HG02870 (cell line): Measurements from ENCODE around the gene SETBP1.

Experiments
- ATAC-seq: cut with Tn5 transposase; IDR thresholded peaks from one replicate; pipeline ENCODE4 v1.9.1; 2021; ENCODE audit warnings: mild to moderate bottlenecking, moderate library complexity; ENCODE audit not compliant: unreplicated experiment

SETBP1 gene

DNA sequence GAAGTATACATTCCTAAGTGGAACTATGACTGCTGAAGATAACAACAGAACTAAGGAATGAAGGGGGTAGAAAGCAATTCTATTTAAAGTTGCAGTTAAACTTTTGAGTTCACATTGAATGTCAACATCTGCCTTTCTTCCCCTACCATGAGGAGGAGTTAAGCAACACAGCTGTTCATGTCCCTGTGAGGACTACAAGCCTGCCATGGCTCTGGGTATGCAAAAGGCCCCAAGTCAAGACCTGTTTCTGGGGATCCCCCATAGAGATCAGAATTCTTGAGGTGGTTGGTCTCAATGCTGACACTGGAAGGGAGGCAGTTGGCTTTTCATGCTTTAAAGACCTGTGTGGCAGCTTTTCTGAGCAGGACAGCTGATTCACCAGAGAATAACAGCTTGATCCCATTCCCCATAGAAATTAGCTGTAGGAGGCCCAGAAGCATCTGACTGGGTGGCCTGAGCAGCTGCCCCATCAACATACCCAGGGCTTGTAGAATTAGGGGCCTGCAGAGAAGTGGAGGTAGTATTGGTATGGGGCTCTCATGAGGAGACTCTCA lies 131.0 kb downstream of the SETBP1 start:
- ATAC-seq: peak; percentile 68

DNA sequence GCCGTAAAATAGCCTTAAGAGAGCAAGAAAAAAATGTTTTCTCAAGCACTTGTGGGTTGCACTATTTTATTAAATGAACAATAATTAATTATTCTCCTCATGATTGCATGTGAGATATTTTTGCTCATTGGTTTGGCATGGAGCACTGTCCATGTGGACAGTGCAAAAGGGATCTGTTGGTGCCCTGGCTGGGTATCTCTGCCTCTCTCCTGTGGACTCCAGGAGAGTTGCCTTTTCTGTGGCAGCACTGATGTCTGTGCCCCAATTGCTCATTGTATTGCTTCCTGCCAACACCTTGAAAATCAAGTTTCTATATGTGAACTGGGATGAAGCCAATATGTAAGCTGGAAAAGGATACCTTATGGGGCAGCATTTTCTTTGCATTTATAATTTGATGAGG lies 131.7 kb downstream of the SETBP1 start:
- no peak for ATAC-seq

DNA sequence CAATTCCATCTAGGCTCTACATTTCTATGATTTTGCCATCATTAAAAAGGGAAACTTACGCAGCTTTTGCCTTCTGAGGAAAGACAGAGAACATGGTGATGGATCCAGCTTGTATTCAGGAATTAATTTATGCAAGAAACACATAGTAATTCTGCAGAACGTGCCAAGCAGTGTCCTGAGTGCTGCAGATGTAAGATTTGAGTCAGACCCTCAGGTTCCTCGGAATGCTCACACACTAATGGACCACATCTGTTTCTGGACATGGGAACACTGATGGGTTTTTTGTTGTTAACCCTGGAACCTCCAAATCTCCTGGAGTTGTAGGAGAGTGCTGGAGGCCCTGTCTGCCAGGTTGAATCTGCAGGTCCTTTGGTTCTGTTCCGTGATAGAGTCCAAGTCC lies 132.9 kb downstream of the SETBP1 start:
- ATAC-seq: no peak

DNA sequence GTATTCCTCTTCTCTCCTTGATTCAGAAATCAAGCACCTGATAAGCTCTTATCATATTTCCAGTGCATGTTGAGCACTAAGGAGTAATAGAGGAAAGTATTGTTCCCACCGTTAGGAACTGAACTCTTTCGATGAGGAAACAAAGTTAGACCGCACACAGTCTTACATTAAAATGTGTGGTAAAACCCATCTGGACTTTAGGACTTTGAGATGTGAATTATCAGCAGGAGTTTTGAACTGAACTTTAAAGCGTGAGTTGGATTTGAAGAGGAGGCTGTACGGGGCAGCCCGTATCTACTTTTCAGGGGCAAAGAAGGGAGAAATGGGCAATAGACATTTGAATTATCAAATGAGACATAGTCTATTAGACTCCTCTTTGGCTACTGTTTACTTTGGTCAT lies 134.4 kb downstream of the SETBP1 start:
- ATAC-seq: no peak

DNA sequence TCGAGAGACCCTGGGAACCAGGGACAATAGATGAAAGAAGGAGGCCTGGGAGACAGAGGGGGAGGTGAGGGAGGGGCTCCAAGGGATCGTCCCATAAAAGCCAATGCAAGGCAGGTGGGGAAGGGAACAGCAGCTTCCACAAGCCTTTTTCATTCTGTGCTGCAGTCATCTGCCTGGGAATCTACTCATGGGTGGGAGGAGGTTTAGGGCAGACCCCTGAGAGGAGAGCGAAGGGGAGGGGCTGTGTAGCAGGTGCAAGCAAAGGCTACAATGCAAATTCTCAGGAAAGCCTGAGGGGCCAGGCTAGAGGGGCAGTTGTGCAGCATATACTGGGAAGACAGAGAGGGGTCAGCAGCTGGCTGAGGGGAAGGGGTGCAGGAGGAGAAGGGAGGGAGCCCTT lies 135.4 kb downstream of the SETBP1 start:
- no peak for ATAC-seq

DNA sequence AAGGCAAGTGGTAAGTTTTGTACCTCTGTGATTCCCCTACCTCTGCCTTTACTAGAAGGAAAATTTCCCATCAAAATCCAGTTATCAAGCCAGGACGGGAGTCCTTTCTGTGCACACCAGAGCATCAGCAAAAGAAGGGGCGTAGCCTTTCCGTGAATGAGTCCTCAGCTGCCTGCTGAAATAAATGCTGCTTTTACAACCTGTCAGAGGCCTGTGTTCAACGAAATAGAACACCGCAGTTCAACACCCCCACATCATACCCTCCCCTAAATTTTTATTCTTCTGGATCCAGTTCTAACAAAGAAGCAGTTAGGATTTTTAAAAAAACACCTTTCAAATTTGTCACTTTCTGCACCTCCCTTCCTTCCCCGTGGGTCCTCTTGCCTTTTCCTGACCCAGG lies 135.8 kb downstream of the SETBP1 start:
- ATAC-seq: no peak

DNA sequence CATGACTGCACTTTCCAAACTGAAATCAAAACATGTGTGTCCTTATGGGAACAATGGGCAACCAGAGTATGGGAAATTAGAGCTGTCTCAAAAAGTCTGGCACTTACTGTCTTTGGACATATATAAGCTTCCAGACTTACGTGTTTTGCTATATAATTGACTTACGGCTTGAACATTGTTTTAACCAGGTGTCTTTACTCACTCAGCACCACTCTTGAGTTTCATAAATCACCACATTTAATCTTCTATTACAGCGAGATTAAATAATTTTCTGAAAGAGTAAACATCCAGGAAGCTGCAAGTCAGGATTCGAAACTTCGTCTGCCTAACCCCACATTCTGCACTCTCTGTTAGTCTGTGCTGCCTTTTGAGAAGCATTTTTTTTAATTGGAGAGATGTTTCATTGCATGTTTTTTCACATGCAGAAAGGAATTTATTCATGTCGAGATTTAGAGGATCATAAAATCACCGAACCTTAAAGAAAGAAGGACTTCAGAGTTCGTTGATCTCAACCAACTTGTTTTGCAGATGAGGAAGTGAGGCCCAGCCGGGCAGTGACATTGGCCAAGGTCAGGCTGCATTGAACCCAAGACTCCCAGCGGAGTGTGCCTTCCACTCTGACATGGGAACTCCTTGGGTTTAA lies 137.3 kb downstream of the SETBP1 start:
- no peak for ATAC-seq

DNA sequence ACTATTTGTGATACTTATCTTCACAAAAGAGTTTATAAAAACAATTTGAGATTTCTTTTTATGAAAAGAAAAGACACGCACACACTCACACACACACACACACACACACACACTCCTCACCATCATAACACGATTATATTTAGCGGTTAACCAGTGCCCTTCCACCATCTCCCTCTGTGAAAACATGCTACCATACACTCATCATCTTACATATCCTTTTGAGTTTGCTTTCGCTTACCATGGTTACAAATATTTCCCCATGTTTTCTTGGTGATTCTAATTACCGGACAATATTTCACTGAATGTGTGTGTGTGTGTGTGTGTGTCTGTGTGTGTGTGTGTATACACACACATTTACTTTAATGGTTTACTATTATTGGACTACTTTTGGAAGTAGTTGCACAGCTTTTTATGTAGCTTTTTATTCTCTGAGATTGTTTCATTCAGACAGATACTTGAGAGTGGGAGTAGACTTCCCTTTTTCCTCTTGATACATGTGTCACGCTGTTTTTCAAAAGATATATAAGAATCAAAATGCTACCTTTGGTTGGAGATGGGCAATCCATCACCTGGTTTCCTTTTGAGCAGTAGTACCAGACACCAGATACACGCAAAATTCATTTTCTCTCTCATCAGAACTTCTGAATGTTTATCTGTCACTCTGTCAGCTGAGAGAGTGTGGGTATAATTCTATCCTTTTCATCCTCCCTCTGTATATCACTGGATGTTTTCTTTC lies 138.1 kb downstream of the SETBP1 start:
- ATAC-seq: no peak

DNA sequence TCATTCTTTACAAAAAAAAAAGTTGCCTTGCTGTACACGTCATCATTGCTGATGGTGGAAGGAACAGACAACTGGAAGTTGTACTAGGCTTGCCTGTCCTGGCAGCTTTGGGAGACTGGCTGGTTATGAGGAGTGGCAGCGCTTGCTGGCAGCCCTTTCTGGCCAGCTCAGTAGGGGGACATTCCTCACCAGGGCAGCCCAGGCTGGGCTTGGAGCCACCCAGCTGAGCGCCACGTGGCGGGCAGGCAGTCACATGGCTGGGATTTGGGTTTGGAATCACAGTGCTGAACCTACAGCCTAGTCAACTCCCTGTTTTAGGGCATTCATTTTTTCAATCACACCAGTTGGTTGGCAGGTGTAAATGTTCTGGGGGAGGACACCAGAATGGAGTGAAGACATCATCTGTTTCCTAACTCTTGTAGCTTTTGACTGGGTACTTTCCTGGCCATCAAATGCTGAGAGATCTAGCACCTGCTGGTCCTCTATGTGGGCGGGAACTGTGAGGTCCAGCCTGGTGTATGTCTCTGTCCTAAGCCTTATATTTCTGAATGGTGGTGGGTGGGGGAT lies 139.3 kb downstream of the SETBP1 start:
- ATAC-seq: no peak

DNA sequence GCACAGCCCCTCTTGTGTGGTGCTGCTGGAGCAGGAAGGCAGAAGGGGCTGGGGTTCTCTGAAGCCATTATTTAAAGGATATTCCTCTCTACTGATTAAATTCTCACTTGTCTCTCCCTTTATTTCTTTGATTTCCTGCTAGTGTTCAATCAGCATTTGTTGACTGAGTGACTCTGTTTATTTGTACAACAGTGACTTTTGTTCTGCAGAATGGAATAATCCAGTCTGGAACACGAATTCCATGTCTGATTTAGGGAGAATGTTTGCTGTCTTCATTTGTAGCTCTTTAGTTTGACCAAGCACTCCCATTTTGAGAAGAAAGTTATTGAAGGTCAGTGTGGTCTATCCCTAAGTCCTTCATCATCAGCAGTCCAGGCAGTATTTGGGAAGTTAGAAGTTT lies 141.2 kb downstream of the SETBP1 start:
- no peak for ATAC-seq

DNA sequence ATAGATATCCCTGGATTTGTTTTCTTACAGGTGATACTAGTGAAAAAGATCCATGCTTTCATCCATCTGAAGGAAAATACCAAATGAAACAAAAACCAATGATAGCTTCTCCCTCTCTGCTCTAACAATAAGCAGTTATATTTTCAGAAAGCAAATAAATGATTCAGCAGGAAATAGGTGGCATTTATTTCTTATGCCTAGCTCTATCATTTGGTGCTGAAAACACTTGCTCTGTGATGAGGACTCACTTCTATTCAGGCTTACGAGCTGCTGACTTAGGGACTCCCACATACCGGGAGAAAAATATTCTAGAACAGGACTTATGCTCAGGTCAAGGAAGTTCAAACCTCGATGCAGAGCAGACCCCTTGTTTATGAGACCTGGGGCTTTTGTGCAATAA lies 142.6 kb downstream of the SETBP1 start:
- no peak for ATAC-seq

DNA sequence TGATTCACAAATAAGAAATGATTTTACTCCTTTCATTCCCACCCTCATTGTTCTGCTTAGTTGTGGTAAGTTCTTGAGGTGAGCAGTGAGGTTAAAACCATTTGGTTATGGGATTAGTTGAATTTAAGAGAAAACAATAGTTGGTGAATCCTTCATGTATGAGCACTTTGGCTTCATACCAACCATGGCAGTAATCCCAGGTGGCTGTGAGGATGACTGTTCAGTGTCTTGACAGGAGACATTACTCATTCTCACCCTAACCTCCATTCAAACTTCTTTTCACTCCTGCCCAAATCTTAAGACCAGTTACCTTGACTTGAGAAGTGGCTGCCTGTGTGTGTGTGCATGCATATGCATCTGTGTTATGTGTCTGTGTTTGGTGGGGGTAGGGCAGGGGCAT lies 143.1 kb downstream of the SETBP1 start:
- no peak for ATAC-seq

DNA sequence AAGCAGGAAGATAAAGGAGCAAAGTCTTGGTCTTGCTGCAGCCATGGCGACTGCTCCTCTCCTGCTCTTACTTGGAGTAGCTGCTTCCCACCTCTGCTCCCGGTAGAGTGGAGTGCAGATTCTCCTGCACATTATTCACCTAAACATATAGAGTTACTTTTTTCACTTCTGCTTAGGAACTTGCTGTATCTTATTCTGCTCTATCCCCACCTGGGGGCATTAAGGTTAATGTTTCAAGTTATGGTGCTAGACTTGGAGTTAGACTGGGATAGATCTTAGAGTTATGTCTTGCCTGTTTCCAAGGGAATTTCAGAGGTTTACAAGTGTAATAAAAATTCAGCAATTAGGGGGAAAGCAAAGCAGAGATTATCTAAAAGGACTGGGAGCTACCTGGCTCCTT lies 144.2 kb downstream of the SETBP1 start:
- no peak for ATAC-seq

DNA sequence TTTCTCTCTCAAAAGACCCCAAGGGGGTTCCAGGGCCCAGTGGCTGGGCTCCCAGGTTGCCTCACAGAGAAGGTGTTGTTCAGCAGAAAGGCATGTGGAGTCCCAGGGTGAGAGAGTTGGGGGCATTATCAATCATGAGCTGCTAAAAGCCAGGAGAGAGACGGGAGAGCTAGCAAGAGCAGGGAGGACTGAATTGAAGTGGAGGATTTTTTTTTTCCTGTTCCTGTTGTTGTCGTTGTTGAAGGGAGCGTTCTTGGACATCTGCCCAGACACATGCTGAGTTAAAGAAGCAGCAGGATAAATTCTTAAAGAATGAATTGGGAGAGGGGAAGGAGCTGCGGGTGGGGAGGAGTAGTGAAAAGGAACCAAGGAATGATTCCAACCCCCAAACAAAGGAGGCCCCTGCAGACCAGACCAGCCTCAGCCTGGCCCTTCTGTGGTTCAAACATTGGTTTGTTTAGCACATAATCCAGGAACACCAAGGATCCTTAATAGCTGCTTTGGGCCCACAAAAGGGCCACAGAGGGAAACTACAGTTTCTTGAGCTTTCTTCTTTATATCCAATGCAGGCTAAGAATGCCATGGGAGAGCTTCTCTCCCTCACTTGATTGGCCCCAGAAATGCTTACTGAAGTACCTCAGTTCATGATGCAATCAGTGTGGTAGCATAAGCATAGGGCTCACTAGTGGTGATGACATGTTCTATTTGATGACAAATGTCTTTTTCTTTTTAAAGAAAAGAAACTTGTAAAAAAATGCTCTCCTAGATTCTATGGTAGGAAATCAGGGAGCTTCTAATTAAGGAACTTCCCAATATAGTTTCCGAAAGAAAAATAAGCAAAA lies 146.0 kb downstream of the SETBP1 start:
- no peak for ATAC-seq

DNA sequence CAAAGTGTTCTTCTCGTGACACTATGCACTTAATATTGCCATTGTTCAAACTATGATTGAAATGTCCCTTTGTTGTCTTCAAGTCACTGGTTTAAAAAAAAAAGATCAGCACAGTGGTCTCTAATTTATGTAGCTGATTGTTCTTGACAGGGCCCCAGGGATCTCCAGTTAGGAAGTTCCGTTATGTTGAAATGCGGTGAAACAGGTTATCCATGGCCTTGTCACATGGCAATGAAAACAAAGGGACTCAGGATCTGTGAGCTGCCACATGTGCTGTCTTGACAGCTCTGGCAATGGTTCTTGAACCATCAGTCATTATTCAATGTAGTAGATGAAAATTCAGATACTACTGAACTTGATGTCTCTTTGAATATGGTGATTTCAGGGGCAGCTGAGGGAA lies 147.4 kb downstream of the SETBP1 start:
- ATAC-seq: no peak

DNA sequence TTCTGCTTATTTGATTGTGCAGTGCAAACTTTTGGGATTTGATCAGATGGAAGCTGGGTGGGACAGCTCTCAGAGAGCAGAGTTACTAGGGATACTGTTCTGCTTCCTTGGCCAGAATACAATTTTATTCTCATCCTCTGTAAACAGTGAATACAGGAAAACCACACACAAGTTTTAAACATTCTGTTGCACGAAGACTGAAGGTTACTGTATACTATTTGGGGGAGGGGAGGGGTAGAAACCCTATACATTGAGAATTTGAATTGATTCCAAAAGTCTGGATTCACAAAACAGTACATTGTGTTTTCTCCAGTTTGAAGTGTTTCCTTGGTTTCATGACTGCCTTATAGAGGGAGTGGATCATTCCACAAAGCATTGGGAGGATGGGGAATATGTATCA lies 149.9 kb downstream of the SETBP1 start:
- no peak for ATAC-seq

DNA sequence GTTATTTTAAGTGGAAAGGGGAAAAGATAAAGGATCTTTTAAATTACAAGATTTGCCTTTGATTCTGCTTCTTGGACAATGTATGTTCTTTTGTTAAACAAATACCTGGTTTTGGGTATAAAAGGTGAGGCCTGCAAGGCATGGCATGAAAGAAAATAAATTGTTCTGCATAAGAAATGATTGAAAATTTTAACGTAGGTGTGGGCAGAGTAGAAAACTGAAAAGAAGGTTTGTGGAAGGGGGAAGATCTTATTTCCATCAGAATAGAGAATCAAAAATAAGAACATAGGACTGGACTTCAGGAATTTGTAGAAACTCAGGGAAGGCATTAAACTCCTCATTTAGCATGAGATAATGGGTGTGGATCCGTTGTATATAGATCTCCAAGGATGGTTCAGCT lies 153.1 kb downstream of the SETBP1 start:
- no peak for ATAC-seq

DNA sequence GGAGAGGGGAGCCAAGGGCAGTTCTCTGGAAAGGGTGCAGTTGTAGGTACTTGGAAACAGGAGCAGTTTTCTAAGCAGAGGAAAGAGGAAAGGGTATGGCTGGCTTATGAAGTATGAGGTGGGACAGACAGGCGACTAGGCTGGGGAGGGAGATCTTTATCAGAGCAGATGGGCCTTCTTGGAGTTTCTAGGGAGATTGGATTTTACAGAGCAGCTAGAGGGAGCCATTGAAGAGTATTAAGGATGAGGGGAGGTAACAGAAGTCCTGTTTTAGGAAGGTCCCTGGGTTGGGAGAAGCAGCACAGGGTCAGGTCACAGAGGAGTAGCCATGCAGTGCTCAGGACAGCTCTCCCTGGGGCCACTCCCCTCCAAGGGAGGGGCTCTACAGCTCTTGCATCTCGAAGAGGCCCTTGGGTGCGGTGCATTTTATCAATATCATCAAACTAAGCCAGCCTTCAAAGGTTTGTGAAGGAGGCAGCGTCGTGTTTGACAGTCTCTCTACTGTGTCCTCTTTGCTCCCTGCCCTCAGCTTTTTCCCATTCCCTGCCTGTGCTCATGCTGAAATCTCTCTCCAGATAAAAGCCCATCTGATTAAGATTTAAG lies 154.3 kb downstream of the SETBP1 start:
- no peak for ATAC-seq

DNA sequence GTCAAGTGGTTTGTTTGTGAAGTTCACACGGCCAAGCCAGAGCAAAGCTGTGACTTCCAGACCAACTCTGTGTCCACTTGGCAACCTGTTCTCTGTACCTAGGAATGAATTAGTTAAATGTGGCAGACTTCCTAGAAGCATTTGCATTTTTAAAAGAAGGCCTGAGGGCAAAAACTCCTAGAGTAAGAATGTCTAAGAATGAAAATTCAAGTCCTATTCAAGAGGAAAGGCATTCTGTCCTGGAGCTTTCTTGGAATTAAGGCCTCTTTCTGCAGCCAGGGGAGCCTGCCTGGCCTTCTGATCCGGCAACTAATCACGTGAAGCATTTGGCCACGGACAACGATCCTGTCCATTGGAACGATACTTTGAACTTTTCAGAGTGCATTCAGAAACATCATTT lies 155.0 kb downstream of the SETBP1 start:
- ATAC-seq: no peak

DNA sequence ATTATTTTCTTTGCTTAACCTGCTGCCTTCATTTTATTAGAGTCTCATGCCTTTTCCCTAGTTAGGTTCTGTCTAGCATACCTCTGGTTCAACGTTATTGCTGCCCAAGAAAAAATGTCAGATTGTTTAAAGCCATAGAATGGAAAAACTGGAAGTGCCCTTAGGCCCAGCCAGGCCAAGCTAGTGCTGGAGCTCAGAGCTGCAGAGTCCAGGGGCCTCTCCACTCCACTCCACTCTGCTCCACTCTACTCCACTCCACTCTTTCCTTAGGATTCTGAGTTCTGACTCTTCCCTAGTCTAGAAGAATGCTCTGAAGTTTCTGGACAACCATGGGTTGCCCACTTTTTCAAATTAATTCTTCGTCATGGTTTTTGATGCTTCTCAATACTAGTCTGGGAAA lies 155.6 kb downstream of the SETBP1 start:
- no peak for ATAC-seq
